Measurements from ENCODE around the gene XRCC1.

DNA sequence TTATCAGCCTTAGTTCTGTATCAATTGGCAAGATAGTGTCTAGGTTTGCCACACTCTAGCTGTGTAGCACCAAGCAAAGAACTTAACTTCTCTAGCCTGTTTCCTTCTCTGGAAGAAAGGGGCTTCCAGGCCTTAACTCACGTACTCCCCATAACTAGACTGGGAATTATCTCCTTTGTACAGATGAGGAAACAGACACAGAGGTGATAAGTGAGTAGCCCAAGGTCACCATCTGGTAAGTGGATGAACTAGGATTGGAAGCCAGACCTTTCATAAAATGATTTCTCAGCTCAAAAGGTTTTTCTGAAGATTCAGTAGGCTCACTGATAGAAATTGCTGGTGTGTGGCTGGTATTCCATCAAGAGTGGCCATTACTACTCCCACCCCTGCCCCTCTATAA, 41.0 kb upstream of the XRCC1 start:
- TF ChIP-seq EZH2 (IDR thresholded peaks at IDR 0.05; ENCODE audit: low read depth): no peak
- TF ChIP-seq, protein P1, sequence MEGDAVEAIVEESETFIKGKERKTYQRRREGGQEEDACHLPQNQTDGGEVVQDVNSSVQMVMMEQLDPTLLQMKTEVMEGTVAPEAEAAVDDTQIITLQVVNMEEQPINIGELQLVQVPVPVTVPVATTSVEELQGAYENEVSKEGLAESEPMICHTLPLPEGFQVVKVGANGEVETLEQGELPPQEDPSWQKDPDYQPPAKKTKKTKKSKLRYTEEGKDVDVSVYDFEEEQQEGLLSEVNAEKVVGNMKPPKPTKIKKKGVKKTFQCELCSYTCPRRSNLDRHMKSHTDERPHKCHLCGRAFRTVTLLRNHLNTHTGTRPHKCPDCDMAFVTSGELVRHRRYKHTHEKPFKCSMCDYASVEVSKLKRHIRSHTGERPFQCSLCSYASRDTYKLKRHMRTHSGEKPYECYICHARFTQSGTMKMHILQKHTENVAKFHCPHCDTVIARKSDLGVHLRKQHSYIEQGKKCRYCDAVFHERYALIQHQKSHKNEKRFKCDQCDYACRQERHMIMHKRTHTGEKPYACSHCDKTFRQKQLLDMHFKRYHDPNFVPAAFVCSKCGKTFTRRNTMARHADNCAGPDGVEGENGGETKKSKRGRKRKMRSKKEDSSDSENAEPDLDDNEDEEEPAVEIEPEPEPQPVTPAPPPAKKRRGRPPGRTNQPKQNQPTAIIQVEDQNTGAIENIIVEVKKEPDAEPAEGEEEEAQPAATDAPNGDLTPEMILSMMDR (conservative IDR thresholded peaks at IDR 0.05): no peak
